Mesothelial cell of epicardium (in vitro differentiated cells): ENCODE data around the gene NYNRIN. TPM values are rescaled to one million over a fixed set of nuclear protein-coding genes. Genes with fewer than 3 reads are reported as not detected.
A peak's percentile ranks its signal among the peaks of the same experiment; 100 is the strongest.
"Not testable (repeated sequence)": the region's sequence is repeated elsewhere in the genome, so short reads cannot be mapped to it uniquely, and the experiment has no call there.

Experiments used
- DNase-seq, 2 experiments: peaks; one replicate each; pipeline ENCODE4 v3.0.0; 2021; ENCODE audit warnings: low spot score in 2 of 2; ENCODE audit not compliant: unreplicated experiment in 2 of 2
- H3K27ac Mint-ChIP-seq: 2 replicates; pipeline ENCODE4 v1.8.0; 2021; ENCODE audit warnings: mixed read lengths
- H3K27me3 Mint-ChIP-seq: 2 replicates; pipeline ENCODE4 v1.8.0; 2021; ENCODE audit warnings: low read depth, mixed read lengths
- H3K36me3 Mint-ChIP-seq: 2 replicates; pipeline ENCODE4 v1.8.0; 2021; ENCODE audit warnings: mixed read lengths
- H3K4me1 Mint-ChIP-seq: 2 replicates; pipeline ENCODE4 v1.8.0; 2021; ENCODE audit warnings: mixed read lengths
- H3K4me3 Mint-ChIP-seq: 2 replicates; pipeline ENCODE4 v1.8.0; 2021; ENCODE audit warnings: mild to moderate bottlenecking, moderate library complexity, mixed read lengths
- H3K9me3 Mint-ChIP-seq: 2 replicates; pipeline ENCODE4 v1.8.0; 2021; ENCODE audit warnings: mixed read lengths
- total RNA-seq: library from RNA; stranded (reverse); gene quantifications from 3 replicates; pipeline ENCODE4 v1.2.1, GENCODE V29; 2021
- TF ChIP-seq, protein P1 (sequence below): fragments of 200-600 bp; sonication (generic); IDR thresholded peaks from one replicate; pipeline ENCODE4 v1.5.0; 2021; ENCODE audit warnings: antibody characterized with exemption; ENCODE audit not compliant: unreplicated experiment

The NYNRIN gene
- total RNA-seq, 1 donor from 2014 or later: 173 TPM

GRCh38 chr14:24368212-24368561 lies 30.6 kb upstream of the NYNRIN start:
- peaks cover 10% of the 10 kb centered on the region for H3K36me3 Mint-ChIP-seq
- no peaks in the 10 kb centered on the region for H3K27me3 Mint-ChIP-seq
- H3K4me3 Mint-ChIP-seq: peak overlapping the region; percentile 89
- no peaks in the 10 kb centered on the region for H3K9me3 Mint-ChIP-seq
- DNase-seq: no peak
- TF ChIP-seq, protein P1, sequence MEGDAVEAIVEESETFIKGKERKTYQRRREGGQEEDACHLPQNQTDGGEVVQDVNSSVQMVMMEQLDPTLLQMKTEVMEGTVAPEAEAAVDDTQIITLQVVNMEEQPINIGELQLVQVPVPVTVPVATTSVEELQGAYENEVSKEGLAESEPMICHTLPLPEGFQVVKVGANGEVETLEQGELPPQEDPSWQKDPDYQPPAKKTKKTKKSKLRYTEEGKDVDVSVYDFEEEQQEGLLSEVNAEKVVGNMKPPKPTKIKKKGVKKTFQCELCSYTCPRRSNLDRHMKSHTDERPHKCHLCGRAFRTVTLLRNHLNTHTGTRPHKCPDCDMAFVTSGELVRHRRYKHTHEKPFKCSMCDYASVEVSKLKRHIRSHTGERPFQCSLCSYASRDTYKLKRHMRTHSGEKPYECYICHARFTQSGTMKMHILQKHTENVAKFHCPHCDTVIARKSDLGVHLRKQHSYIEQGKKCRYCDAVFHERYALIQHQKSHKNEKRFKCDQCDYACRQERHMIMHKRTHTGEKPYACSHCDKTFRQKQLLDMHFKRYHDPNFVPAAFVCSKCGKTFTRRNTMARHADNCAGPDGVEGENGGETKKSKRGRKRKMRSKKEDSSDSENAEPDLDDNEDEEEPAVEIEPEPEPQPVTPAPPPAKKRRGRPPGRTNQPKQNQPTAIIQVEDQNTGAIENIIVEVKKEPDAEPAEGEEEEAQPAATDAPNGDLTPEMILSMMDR: no peak
- peak overlapping the region; percentile 99 for H3K27ac Mint-ChIP-seq
- H3K4me1 Mint-ChIP-seq: peaks cover 52% of the 10 kb centered on the region

GRCh38 chr14:24368562-24369252 lies 30.1 kb upstream of the NYNRIN start:
- H3K4me1 Mint-ChIP-seq: peaks cover 52% of the 10 kb centered on the region
- H3K27me3 Mint-ChIP-seq: no peaks in the 10 kb centered on the region
- peaks cover 15% of the 10 kb centered on the region for H3K36me3 Mint-ChIP-seq
- no peaks in the 10 kb centered on the region for H3K9me3 Mint-ChIP-seq
- H3K4me3 Mint-ChIP-seq: peak overlapping the region; percentile 89
- peak overlapping the region; percentile 99 for H3K27ac Mint-ChIP-seq
- peak; percentile 60 to 72 for DNase-seq
- TF ChIP-seq, protein P1: no peak

DNA sequence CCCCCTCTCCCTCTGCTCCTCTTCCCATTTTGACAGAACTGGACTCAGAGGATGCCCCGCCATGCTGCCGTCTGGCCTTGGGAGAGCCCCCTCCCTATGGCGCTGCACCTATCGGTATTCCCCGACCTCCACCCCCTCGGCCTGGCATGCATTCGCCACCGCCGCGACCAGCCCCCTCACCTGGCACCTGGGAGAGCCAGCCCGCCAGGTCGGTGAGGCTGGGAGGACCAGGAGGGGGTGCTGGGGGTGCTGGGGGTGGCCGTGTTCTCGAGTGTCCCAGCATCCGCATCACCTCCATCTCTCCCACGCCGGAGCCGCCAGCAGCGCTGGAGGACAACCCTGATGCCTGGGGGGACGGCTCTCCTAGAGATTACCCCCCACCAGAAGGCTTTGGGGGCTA lies 29.3 kb upstream of the NYNRIN start:
- Mint-ChIP-seq H3K4me3 (peak overlapping the region; percentile 89), H3K27me3 (no peaks in the 10 kb centered on the region), H3K27ac (peak overlapping the region; percentile 91), H3K4me1 (peaks cover 52% of the 10 kb centered on the region), H3K36me3 (peaks cover 22% of the 10 kb centered on the region), H3K9me3 (no peaks in the 10 kb centered on the region)
- DNase-seq: no peak
- TF ChIP-seq, protein P1: no peak

- H3K27ac Mint-ChIP-seq: peak overlapping the region; percentile 9
- DNase-seq: no peak
- H3K4me3 Mint-ChIP-seq: peak overlapping the region; percentile 37
These were observed 28.7 kb upstream of the NYNRIN start for GRCh38 chr14:24369907-24370687.

DNA sequence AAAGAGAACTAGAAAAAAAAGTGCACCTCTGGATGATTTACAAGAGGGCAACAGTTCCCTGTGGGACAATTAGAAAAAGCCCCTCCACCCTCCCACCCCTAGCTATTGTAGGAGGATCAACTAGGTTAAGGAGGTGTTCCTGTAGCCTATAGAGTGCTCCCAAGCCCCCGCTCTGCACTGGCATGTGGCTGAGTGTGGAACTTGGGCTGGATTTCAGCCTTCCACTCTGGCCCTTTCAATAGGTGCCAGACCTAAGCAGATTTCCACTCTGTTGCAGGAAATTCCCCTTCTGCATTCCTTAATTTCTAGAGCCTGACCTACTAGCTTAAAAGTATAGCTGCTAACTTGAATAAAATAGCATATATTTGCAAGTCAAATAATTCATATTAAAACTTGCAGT lies 28.1 kb upstream of the NYNRIN start:
- DNase-seq: no peak
- H3K4me1 Mint-ChIP-seq: peaks cover 43% of the 10 kb centered on the region
- no peaks in the 10 kb centered on the region for H3K27me3 Mint-ChIP-seq
- H3K36me3 Mint-ChIP-seq: peaks cover 26% of the 10 kb centered on the region
- H3K4me3 Mint-ChIP-seq: no peak overlapping the region
- peak overlapping the region; percentile 87 for H3K27ac Mint-ChIP-seq
- TF ChIP-seq, protein P1: no peak
- H3K9me3 Mint-ChIP-seq: no peaks in the 10 kb centered on the region

More at GRCh38 chr14:24369907-24370687, 28.7 kb upstream of the NYNRIN start:
- TF ChIP-seq, protein P1: no peak
- Mint-ChIP-seq H3K27me3 (no peaks in the 10 kb centered on the region), H3K36me3 (peaks cover 23% of the 10 kb centered on the region), H3K9me3 (no peaks in the 10 kb centered on the region), H3K4me1 (peaks cover 49% of the 10 kb centered on the region)

DNA sequence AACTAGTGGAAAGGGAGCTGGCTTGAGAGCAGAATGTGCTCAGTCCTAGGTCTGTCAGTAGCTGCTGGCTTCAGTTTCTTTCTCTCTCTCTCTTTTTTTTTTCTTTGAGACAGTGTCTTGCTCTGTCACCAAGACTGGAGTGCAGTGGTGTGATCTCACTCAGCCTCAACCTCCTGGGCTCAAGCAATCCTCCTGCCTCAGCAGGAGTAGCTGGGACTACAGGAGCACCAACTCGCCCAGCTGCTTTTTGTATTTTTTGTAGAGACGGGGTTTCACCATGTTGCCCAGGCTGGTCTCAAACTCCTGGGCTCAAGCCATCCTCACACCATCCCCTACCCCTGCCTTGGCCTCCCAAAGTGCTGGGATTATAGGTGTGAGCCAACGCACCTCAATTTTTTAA lies 27.2 kb upstream of the NYNRIN start:
- not testable (repeated sequence) for H3K9me3 Mint-ChIP-seq, DNase-seq, H3K27me3 Mint-ChIP-seq
- peaks cover 37% of the 10 kb centered on the region for H3K4me1 Mint-ChIP-seq
- H3K27ac Mint-ChIP-seq: peak overlapping the region; percentile 87
- peaks cover 26% of the 10 kb centered on the region for H3K36me3 Mint-ChIP-seq
- H3K4me3 Mint-ChIP-seq: peak overlapping the region; percentile 26
